Naive thymus-derived CD4-positive, alpha-beta T cell (primary cell): ENCODE results near the gene BORCS6. TPM values are rescaled to one million over a fixed set of nuclear protein-coding genes. Genes with fewer than 3 reads are reported as not detected.

Source experiments
- ATAC-seq: fragments of 150-1000 bp; cut with Tn5 transposase; 2 replicates; pipeline ENCODE4 v1.10.0; 2021; ENCODE audit warnings: mild to moderate bottlenecking, moderate library complexity
- CTCF ChIA-PET: fragments of 350-600 bp; sonication (Branson Sonifier 250); formaldehyde crosslinking; loops from one replicate; lab custom pipeline; 2021; ENCODE audit warnings: antibody characterized with exemption; lab: Charles Lee
- POLR2A ChIA-PET: fragments of 350-600 bp; sonication (Branson Sonifier 250); formaldehyde crosslinking; loops from one replicate; lab custom pipeline; 2021; ENCODE audit warnings: antibody characterized with exemption, inconsistent platforms; lab: Charles Lee
- DNase-seq, 9 donors: peaks; one replicate each; pipeline versions ENCODE4 v3.0.0 to v3.0.0-alpha.2; 2020 to 2022; ENCODE audit warnings: mixed read lengths in 1 of 9
- H3K27ac ChIP-seq: one replicate; pipeline ENCODE4 v1.7.0; 2013; ENCODE audit warnings: mild to moderate bottlenecking, low read depth, low read length, moderate library complexity
- H3K27me3 ChIP-seq, 2 donors: one replicate each; pipeline ENCODE4 v1.7.0; 2013; ENCODE audit warnings: low read length in 2 of 2, mild to moderate bottlenecking in 2 of 2, moderate library complexity in 2 of 2; ENCODE audit not compliant: control insufficient read depth in 2 of 2, insufficient read depth in 2 of 2
- H3K36me3 ChIP-seq, 3 experiments: 1 replicate in 2 of 3; 2 replicates in 1 of 3; pipeline ENCODE4 v1.7.0; 2013; ENCODE audit warnings: low read length in 3 of 3, mild to moderate bottlenecking in 3 of 3, moderate library complexity in 1 of 3; ENCODE audit not compliant: insufficient read depth in 3 of 3, control insufficient read depth in 2 of 3
- H3K4me1 ChIP-seq, 2 donors: one replicate each; pipeline ENCODE4 v1.7.0; 2013; ENCODE audit warnings: low read length in 2 of 2, mild to moderate bottlenecking in 2 of 2, moderate library complexity in 1 of 2; ENCODE audit not compliant: control insufficient read depth in 2 of 2, insufficient read depth in 2 of 2
- H3K4me3 ChIP-seq: 2 replicates; pipeline ENCODE4 v1.7.0; 2013; ENCODE audit warnings: mild to moderate bottlenecking, low read length
- H3K9me3 ChIP-seq, 3 experiments: 1 replicate in 2 of 3; 2 replicates in 1 of 3; pipeline ENCODE4 v1.7.0; 2013; ENCODE audit warnings: low read length in 3 of 3; ENCODE audit not compliant: control insufficient read depth in 2 of 3
- H3K27ac Mint-ChIP-seq, 9 donors: one replicate each; pipeline ENCODE4 v1.8.0; 2020 to 2022; ENCODE audit warnings: mixed read lengths in 9 of 9, mild to moderate bottlenecking in 8 of 9, moderate library complexity in 5 of 9, inconsistent platforms in 2 of 9
- H3K27me3 Mint-ChIP-seq, 5 donors: one replicate each; pipeline ENCODE4 v1.8.0; 2021 to 2022; ENCODE audit warnings: mixed read lengths in 5 of 5, mild to moderate bottlenecking in 1 of 5
- H3K36me3 Mint-ChIP-seq, 5 donors: one replicate each; pipeline ENCODE4 v1.8.0; 2020 to 2022; ENCODE audit warnings: mixed read lengths in 5 of 5, mild to moderate bottlenecking in 3 of 5, inconsistent platforms in 1 of 5
- H3K4me1 Mint-ChIP-seq, 7 donors: one replicate each; pipeline ENCODE4 v1.8.0; 2020 to 2022; ENCODE audit warnings: mixed read lengths in 7 of 7, mild to moderate bottlenecking in 3 of 7, inconsistent platforms in 1 of 7
- H3K4me3 Mint-ChIP-seq, 10 donors: one replicate each; pipeline ENCODE4 v1.8.0; 2020 to 2022; ENCODE audit warnings: mild to moderate bottlenecking in 10 of 10, mixed read lengths in 10 of 10, moderate library complexity in 6 of 10, inconsistent platforms in 2 of 10
- H3K9me3 Mint-ChIP-seq, 11 donors: one replicate each; pipeline ENCODE4 v1.8.0; 2020 to 2022; ENCODE audit warnings: mixed read lengths in 11 of 11, mild to moderate bottlenecking in 4 of 11, inconsistent platforms in 1 of 11, moderate library complexity in 1 of 11
- intact Hi-C, 2 donors: fragments of 100-400 bp; cut with micrococcal nuclease; formaldehyde crosslinking; loops; one replicate each; pipeline ENCODE4 v1.15.1; 2023
- polyA plus RNA-seq, 2 donors: library from polyadenylated mRNA; unstranded; fragments of 300-500 nt; fragmentation: Illumina TruSeq; gene quantifications; one replicate each; pipeline ENCODE4 v1.2.3, GENCODE V29; 2021
- total RNA-seq, 6 experiments: library from RNA in 5 of 6; stranded (reverse) in 5 of 6; gene quantifications; 1 replicate in 5 of 6; 2 replicates in 1 of 6; pipeline ENCODE4 v1.2.3 and lab custom pipeline; 2021 to 2026

Gene BORCS6
- total and polyA plus RNA-seq, 7 experiments from 2014 or later: 5.4 to 23.7 (median 15.8) TPM

DNA sequence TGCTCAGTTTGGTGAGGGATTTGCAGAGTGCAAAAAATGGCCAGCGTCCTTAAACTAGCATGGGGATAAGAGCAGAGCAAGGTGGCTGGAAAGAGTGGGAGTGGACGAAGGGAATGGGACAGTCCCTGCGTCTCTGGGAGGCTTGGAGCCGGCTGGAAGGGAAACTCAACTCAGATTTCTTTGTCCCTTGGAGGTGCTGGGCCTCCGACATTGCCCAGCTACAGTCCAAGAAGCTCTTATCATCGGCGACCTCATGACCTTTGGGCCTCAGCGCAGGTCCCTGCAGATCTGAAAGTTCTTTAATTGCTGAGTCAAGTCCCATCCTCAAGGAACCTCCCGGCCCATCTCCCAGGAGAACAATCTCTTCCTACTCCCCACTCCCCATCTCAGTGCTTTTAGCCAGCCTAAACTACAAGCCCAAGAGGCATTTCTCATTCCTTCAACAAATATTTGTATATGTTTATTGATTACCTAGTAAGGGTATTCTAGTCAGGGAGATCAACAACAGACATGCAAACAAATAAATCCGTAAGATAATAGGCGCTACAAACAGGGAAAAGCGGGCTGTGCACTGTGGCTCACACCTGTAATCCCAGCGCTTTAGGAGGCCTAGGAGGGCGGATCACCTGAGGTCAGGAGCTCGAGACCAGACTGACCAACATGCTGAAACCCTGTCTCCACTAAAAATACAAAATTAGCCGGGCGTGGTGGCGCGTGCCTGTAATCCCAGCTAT lies 12.8 kb downstream of the BORCS6 start:
- CTCF ChIA-PET: interaction anchor here (1.0 to 1.4 kb wide), 2 partner anchors 16 to 104 kb away, joined by 3 read pairs; no protein-coding TSS in a partner anchor
- H3K27me3 ChIP-seq: no peaks in the 10 kb centered on the region
- no peak for ATAC-seq
- no peak for DNase-seq
- Mint-ChIP-seq H3K36me3 (peaks cover 0 to 1% (median 0%) of the 10 kb centered on the region in 5 donors), H3K27me3 (peaks cover 0 to 11% (median 0%) of the 10 kb centered on the region in 5 donors), H3K4me3 (peak overlapping the region; percentile 86 to 96 (median 92)), H3K27ac (peak overlapping the region; percentile 30 to 100 (median 97)), H3K9me3 (peaks cover 0 to 5% (median 0%) of the 10 kb centered on the region in 11 donors), H3K4me1 (peaks cover 31 to 61% (median 58%) of the 10 kb centered on the region in 7 donors)
- POLR2A ChIA-PET: interaction anchor here (0.6 to 25.9 kb wide), 13 partner anchors 9 to 1040 kb away, joined by 3 to 820 read pairs (median 8); partner anchors contain the start of genes BORCS6, CTC1, HES7 and PER1
- H3K4me1 ChIP-seq: peaks cover 26 to 39% of the 10 kb centered on the region in 2 donors
- H3K4me3 ChIP-seq: peak overlapping the region; percentile 78
- intact Hi-C loops: loop anchor here in 1 of 2 donors (1.0 kb wide), 1 partner anchor 9 kb away; no protein-coding TSS in a partner anchor
- H3K9me3 ChIP-seq: no peaks in the 10 kb centered on the region
- no peaks in the 10 kb centered on the region for H3K36me3 ChIP-seq
- H3K27ac ChIP-seq: peak overlapping the region; percentile 87

- peak within 1 kb of the TSS; percentile 78 for H3K4me3 ChIP-seq
- POLR2A ChIA-PET: interaction anchor here (1.0 to 25.9 kb wide), 12 partner anchors 9 to 71 kb away, joined by 3 to 820 read pairs (median 8); partner anchors contain the start of genes BORCS6, CTC1, HES7 and PER1
- Mint-ChIP-seq H3K36me3 (peaks cover 0 to 1% (median 0%) of the 10 kb centered on the region in 5 donors), H3K4me1 (peaks cover 31 to 62% (median 55%) of the 10 kb centered on the region in 7 donors), H3K4me3 (peak within 1 kb of the TSS; percentile 86 to 96 (median 92)), H3K27ac (peak within 1 kb of the TSS; percentile 88 to 100 (median 98)), H3K9me3 (peaks cover 0 to 6% (median 0%) of the 10 kb centered on the region in 11 donors), H3K27me3 (peaks cover 0 to 7% (median 0%) of the 10 kb centered on the region in 5 donors)
- peaks cover 26 to 39% of the 10 kb centered on the region in 2 donors for H3K4me1 ChIP-seq
- ATAC-seq (peak; percentile 63), DNase-seq (peak; percentile 73 to 89 (median 85))
- CTCF ChIA-PET: interaction anchor here (1.0 to 1.4 kb wide), 2 partner anchors 15 to 103 kb away, joined by 3 read pairs; no protein-coding TSS in a partner anchor
- H3K9me3 ChIP-seq: no peaks in the 10 kb centered on the region
- H3K36me3 ChIP-seq: no peaks in the 10 kb centered on the region
- H3K27ac ChIP-seq: peak within 1 kb of the TSS; percentile 87
- H3K27me3 ChIP-seq: no peaks in the 10 kb centered on the region
- intact Hi-C loops: loop anchor here in 1 of 2 donors (1.0 kb wide), 1 partner anchor 10 kb away; no protein-coding TSS in a partner anchor
Observed at GRCh38 chr17:8176197-8176940, 13.6 kb downstream of the BORCS6 start, which contains the start of gene TMEM107. TSS of gene TMEM107 (minus strand) at chr17:8176380. CDS start at chr17:8176286, 94 bp downstream.

- Histone ChIP-seq H3K4me3 (peak overlapping the region; percentile 78), H3K27ac (peak overlapping the region; percentile 87), H3K27me3 (no peaks in the 10 kb centered on the region), H3K36me3 (no peaks in the 10 kb centered on the region), H3K9me3 (no peaks in the 10 kb centered on the region), H3K4me1 (peaks cover 26 to 39% of the 10 kb centered on the region in 2 donors)
- CTCF ChIA-PET: interaction anchor here (0.7 to 1.4 kb wide), 2 partner anchors 10 to 102 kb away, joined by 3 read pairs; no protein-coding TSS in a partner anchor
- H3K4me1 Mint-ChIP-seq: peaks cover 31 to 56% (median 49%) of the 10 kb centered on the region in 7 donors
- H3K27ac Mint-ChIP-seq: peak overlapping the region; percentile 88 to 100 (median 98)
- H3K36me3 Mint-ChIP-seq: peaks cover 0 to 1% (median 0%) of the 10 kb centered on the region in 5 donors
- H3K4me3 Mint-ChIP-seq: peak overlapping the region; percentile 86 to 96 (median 92)
- POLR2A ChIA-PET: interaction anchor here (1.1 to 25.9 kb wide), 8 partner anchors 9 to 71 kb away, joined by 3 to 820 read pairs (median 12); partner anchors contain the start of genes BORCS6, CTC1, PER1 and PFAS
- ATAC-seq (no peak), DNase-seq (no peak)
- intact Hi-C loops: loop anchor here in 1 of 2 donors (1.0 kb wide), 1 partner anchor 11 kb away; no protein-coding TSS in a partner anchor
- peaks cover 0 to 1% (median 0%) of the 10 kb centered on the region in 5 donors for H3K27me3 Mint-ChIP-seq
- H3K9me3 Mint-ChIP-seq: peaks cover 0 to 6% (median 0%) of the 10 kb centered on the region in 11 donors
Observed at GRCh38 chr17:8175795-8176196, 14.2 kb downstream of the BORCS6 start.

GRCh38 chr17:8173871-8174322 lies 16.1 kb downstream of the BORCS6 start:
- no peaks in the 10 kb centered on the region for H3K9me3 ChIP-seq
- Mint-ChIP-seq H3K36me3 (peaks cover 0 to 1% (median 0%) of the 10 kb centered on the region in 5 donors), H3K4me1 (peaks cover 31 to 55% (median 48%) of the 10 kb centered on the region in 7 donors), H3K9me3 (peaks cover 0 to 6% (median 0%) of the 10 kb centered on the region in 11 donors), H3K27me3 (no peaks in the 10 kb centered on the region), H3K4me3 (peak overlapping the region; percentile 80 to 96 (median 90)), H3K27ac (peak overlapping the region; percentile 99 to 100 (median 100))
- H3K27me3 ChIP-seq: no peaks in the 10 kb centered on the region
- CTCF ChIA-PET: interaction anchor here (0.6 to 1.5 kb wide), 8 partner anchors 10 to 63 kb away, joined by 3 to 9 read pairs (median 6); no protein-coding TSS in a partner anchor
- peak overlapping the region; percentile 92 for H3K27ac ChIP-seq
- peaks cover 26 to 39% of the 10 kb centered on the region in 2 donors for H3K4me1 ChIP-seq
- DNase-seq: no peak
- H3K4me3 ChIP-seq: peak overlapping the region; percentile 57
- ATAC-seq: no peak
- POLR2A ChIA-PET: interaction anchor here (0.6 to 25.9 kb wide), 32 partner anchors 8 to 775 kb away, joined by 3 to 820 read pairs (median 5); partner anchors contain the start of genes AURKB, BORCS6, CTC1 and PER1
- no peaks in the 10 kb centered on the region for H3K36me3 ChIP-seq
- intact Hi-C loops: loop anchor here (1.0 to 5.0 kb wide), 10 partner anchors 10 to 126 kb away; partner anchors contain the start of gene AURKB (in 1 of the 2)

- Histone ChIP-seq H3K4me3 (peak overlapping the region; percentile 57), H3K27me3 (no peaks in the 10 kb centered on the region), H3K9me3 (no peaks in the 10 kb centered on the region), H3K4me1 (peaks cover 26 to 39% of the 10 kb centered on the region in 2 donors), H3K36me3 (no peaks in the 10 kb centered on the region), H3K27ac (peak overlapping the region; percentile 92)
- ChIA-PET POLR2A (interaction anchor here (0.5 to 25.9 kb wide), 34 partner anchors 9 to 884 kb away, joined by 3 to 820 read pairs (median 5); partner anchors contain the start of genes AURKB, BORCS6, CTC1 and PER1), CTCF (interaction anchor here (0.6 to 1.5 kb wide), 8 partner anchors 9 to 63 kb away, joined by 3 to 9 read pairs (median 6); no protein-coding TSS in a partner anchor)
- H3K9me3 Mint-ChIP-seq: peaks cover 0 to 6% (median 0%) of the 10 kb centered on the region in 11 donors
- intact Hi-C loops: loop anchor here (1.0 to 5.0 kb wide), 10 partner anchors 9 to 127 kb away; partner anchors contain the start of gene AURKB (in 1 of the 2)
- H3K4me3 Mint-ChIP-seq: peak overlapping the region; percentile 80 to 96 (median 90)
- peak overlapping the region; percentile 99 to 100 (median 100) for H3K27ac Mint-ChIP-seq
- H3K27me3 Mint-ChIP-seq: no peaks in the 10 kb centered on the region
- H3K4me1 Mint-ChIP-seq: peaks cover 33 to 60% (median 52%) of the 10 kb centered on the region in 7 donors
- peaks cover 0 to 4% (median 0%) of the 10 kb centered on the region in 5 donors for H3K36me3 Mint-ChIP-seq
- DNase-seq: peak; percentile 49 to 95 (median 91)
- peak; percentile 91 for ATAC-seq
Observed at GRCh38 chr17:8173056-8173870, 16.7 kb downstream of the BORCS6 start.
